ENCODE data around the gene KIAA0319L.

KIAA0319L gene

GRCh38 chr1:35436078-35436477, 121.1 kb downstream of the KIAA0319L start:
- Histone ChIP-seq H3K27ac (ENCODE audit: low read depth, low read length) (no peak overlapping the region), H3K4me3 (ENCODE audit: low read depth in 1 of 5, low read length in 5 of 5) (no peak overlapping the region), H3K36me3 (ENCODE audit: control insufficient read depth in 5 of 5, insufficient read depth in 5 of 5, low read length in 5 of 5) (peaks cover 0 to 88% (median 76%) of the 10 kb centered on the region in 5 donors), H3K4me1 (ENCODE audit: control insufficient read depth in 5 of 5, insufficient read depth in 5 of 5, low read length in 5 of 5) (no peaks in the 10 kb centered on the region), H3K27me3 (ENCODE audit: control insufficient read depth in 5 of 5, insufficient read depth in 4 of 5, low read length in 5 of 5) (no peaks in the 10 kb centered on the region), H3K9me3 (ENCODE audit: control insufficient read depth in 5 of 5, low read length in 5 of 5) (no peaks in the 10 kb centered on the region), H3K9ac (ENCODE audit: low read length in 5 of 5) (no peak overlapping the region)

GRCh38 chr1:35434703-35435102, 122.5 kb downstream of the KIAA0319L start:
- H3K4me1 ChIP-seq (ENCODE audit: control insufficient read depth in 5 of 5, insufficient read depth in 5 of 5, low read length in 5 of 5): no peaks in the 10 kb centered on the region
- peaks cover 0 to 77% (median 67%) of the 10 kb centered on the region in 5 donors for H3K36me3 ChIP-seq (ENCODE audit: control insufficient read depth in 5 of 5, insufficient read depth in 5 of 5, low read length in 5 of 5)
- H3K9ac ChIP-seq (ENCODE audit: low read length in 5 of 5): no peak overlapping the region
- H3K4me3 ChIP-seq (ENCODE audit: low read depth in 1 of 5, low read length in 5 of 5): no peak overlapping the region
- H3K27ac ChIP-seq (ENCODE audit: low read depth, low read length): no peak overlapping the region
- no peaks in the 10 kb centered on the region for H3K9me3 ChIP-seq (ENCODE audit: control insufficient read depth in 5 of 5, low read length in 5 of 5)
- H3K27me3 ChIP-seq (ENCODE audit: control insufficient read depth in 5 of 5, insufficient read depth in 4 of 5, low read length in 5 of 5): no peaks in the 10 kb centered on the region

DNA sequence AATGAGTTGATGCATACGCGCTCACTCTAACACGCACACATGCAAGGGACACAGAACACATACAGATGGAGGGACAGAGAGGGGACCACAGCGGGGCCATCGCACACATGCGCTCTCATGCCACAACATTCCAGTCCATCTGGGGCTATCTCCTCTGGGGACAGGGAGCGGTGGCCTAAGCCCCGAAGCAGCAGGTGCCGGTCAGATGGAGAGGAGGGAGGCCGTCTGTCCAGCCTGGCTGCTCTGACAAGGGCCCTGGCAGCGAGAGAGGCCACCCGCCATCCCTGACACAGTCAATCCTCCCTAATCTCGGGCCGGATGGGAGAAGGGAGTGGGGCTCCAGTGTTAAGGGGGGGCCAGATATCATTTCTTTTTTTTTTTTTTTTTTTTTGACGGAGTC, 123.5 kb downstream of the KIAA0319L start:
- Histone ChIP-seq H3K9ac (ENCODE audit: low read length in 5 of 5) (no peak overlapping the region), H3K27me3 (ENCODE audit: control insufficient read depth in 5 of 5, insufficient read depth in 4 of 5, low read length in 5 of 5) (no peaks in the 10 kb centered on the region), H3K4me3 (ENCODE audit: low read depth in 1 of 5, low read length in 5 of 5) (no peak overlapping the region), H3K27ac (ENCODE audit: low read depth, low read length) (no peak overlapping the region), H3K4me1 (ENCODE audit: control insufficient read depth in 5 of 5, insufficient read depth in 5 of 5, low read length in 5 of 5) (no peaks in the 10 kb centered on the region), H3K36me3 (ENCODE audit: control insufficient read depth in 5 of 5, insufficient read depth in 5 of 5, low read length in 5 of 5) (peaks cover 0 to 69% (median 57%) of the 10 kb centered on the region in 5 donors), H3K9me3 (ENCODE audit: control insufficient read depth in 5 of 5, low read length in 5 of 5) (no peaks in the 10 kb centered on the region)

GRCh38 chr1:35432231-35432630, 125.0 kb downstream of the KIAA0319L start:
- peaks cover 0 to 56% (median 53%) of the 10 kb centered on the region in 5 donors for H3K36me3 ChIP-seq (ENCODE audit: control insufficient read depth in 5 of 5, insufficient read depth in 5 of 5, low read length in 5 of 5)
- H3K9me3 ChIP-seq (ENCODE audit: control insufficient read depth in 5 of 5, low read length in 5 of 5): no peaks in the 10 kb centered on the region
- H3K27ac ChIP-seq (ENCODE audit: low read depth, low read length): no peak overlapping the region
- H3K27me3 ChIP-seq (ENCODE audit: control insufficient read depth in 5 of 5, insufficient read depth in 4 of 5, low read length in 5 of 5): no peaks in the 10 kb centered on the region
- no peak overlapping the region for H3K9ac ChIP-seq (ENCODE audit: low read length in 5 of 5)
- H3K4me1 ChIP-seq (ENCODE audit: control insufficient read depth in 5 of 5, insufficient read depth in 5 of 5, low read length in 5 of 5): no peaks in the 10 kb centered on the region
- no peak overlapping the region for H3K4me3 ChIP-seq (ENCODE audit: low read depth in 1 of 5, low read length in 5 of 5)

DNA sequence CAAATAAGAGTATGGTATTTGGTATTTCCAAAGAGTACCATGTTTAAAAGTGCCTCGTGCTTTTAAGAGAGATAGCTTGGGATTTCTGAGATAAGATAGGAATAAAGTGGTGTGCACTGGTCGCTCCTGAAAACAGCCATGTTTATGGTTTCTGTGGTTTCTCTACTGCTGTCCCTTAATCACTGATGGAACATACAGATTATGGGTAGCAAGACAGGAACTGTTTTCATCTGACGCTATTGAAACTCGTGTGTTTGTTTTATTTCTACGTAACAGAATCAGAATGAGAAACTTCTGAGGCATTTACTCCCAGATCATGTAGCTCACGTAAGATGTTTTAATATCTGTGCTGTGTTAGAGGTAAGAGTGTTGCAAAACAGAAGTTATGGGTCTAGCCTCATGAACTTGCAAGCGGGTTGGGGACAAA, 126.0 kb downstream of the KIAA0319L start:
- Histone ChIP-seq H3K27ac (ENCODE audit: low read depth, low read length) (no peak overlapping the region), H3K4me1 (ENCODE audit: control insufficient read depth in 5 of 5, insufficient read depth in 5 of 5, low read length in 5 of 5) (no peaks in the 10 kb centered on the region), H3K27me3 (ENCODE audit: control insufficient read depth in 5 of 5, insufficient read depth in 4 of 5, low read length in 5 of 5) (no peaks in the 10 kb centered on the region), H3K36me3 (ENCODE audit: control insufficient read depth in 5 of 5, insufficient read depth in 5 of 5, low read length in 5 of 5) (peaks cover 0 to 52% (median 42%) of the 10 kb centered on the region in 5 donors), H3K9ac (ENCODE audit: low read length in 5 of 5) (no peak overlapping the region), H3K4me3 (ENCODE audit: low read depth in 1 of 5, low read length in 5 of 5) (no peak overlapping the region), H3K9me3 (ENCODE audit: control insufficient read depth in 5 of 5, low read length in 5 of 5) (no peaks in the 10 kb centered on the region)

GRCh38 chr1:35430762-35431161, 126.4 kb downstream of the KIAA0319L start:
- Histone ChIP-seq H3K36me3 (ENCODE audit: control insufficient read depth in 5 of 5, insufficient read depth in 5 of 5, low read length in 5 of 5) (peaks cover 0 to 48% (median 38%) of the 10 kb centered on the region in 5 donors), H3K27ac (ENCODE audit: low read depth, low read length) (no peak overlapping the region), H3K27me3 (ENCODE audit: control insufficient read depth in 5 of 5, insufficient read depth in 4 of 5, low read length in 5 of 5) (no peaks in the 10 kb centered on the region), H3K9me3 (ENCODE audit: control insufficient read depth in 5 of 5, low read length in 5 of 5) (no peaks in the 10 kb centered on the region), H3K4me1 (ENCODE audit: control insufficient read depth in 5 of 5, insufficient read depth in 5 of 5, low read length in 5 of 5) (no peaks in the 10 kb centered on the region), H3K9ac (ENCODE audit: low read length in 5 of 5) (no peak overlapping the region), H3K4me3 (ENCODE audit: low read depth in 1 of 5, low read length in 5 of 5) (no peak overlapping the region)

- H3K9me3 ChIP-seq (ENCODE audit: control insufficient read depth in 5 of 5, low read length in 5 of 5): no peaks in the 10 kb centered on the region
- H3K36me3 ChIP-seq (ENCODE audit: control insufficient read depth in 5 of 5, insufficient read depth in 5 of 5, low read length in 5 of 5): peaks cover 0 to 33% (median 18%) of the 10 kb centered on the region in 5 donors
- H3K9ac ChIP-seq (ENCODE audit: low read length in 5 of 5): no peak overlapping the region
- no peak overlapping the region for H3K4me3 ChIP-seq (ENCODE audit: low read depth in 1 of 5, low read length in 5 of 5)
- no peaks in the 10 kb centered on the region for H3K27me3 ChIP-seq (ENCODE audit: control insufficient read depth in 5 of 5, insufficient read depth in 4 of 5, low read length in 5 of 5)
- H3K27ac ChIP-seq (ENCODE audit: low read depth, low read length): no peak overlapping the region
- H3K4me1 ChIP-seq (ENCODE audit: control insufficient read depth in 5 of 5, insufficient read depth in 5 of 5, low read length in 5 of 5): no peaks in the 10 kb centered on the region
These were observed 128.8 kb downstream of the KIAA0319L start for GRCh38 chr1:35428360-35428759.

- Histone ChIP-seq H3K9ac (ENCODE audit: low read length in 5 of 5) (no peak overlapping the region), H3K4me3 (ENCODE audit: low read depth in 1 of 5, low read length in 5 of 5) (no peak overlapping the region), H3K27ac (ENCODE audit: low read depth, low read length) (no peak overlapping the region), H3K27me3 (ENCODE audit: control insufficient read depth in 5 of 5, insufficient read depth in 4 of 5, low read length in 5 of 5) (no peaks in the 10 kb centered on the region), H3K36me3 (ENCODE audit: control insufficient read depth in 5 of 5, insufficient read depth in 5 of 5, low read length in 5 of 5) (peaks cover 0 to 19% (median 7%) of the 10 kb centered on the region in 5 donors), H3K4me1 (ENCODE audit: control insufficient read depth in 5 of 5, insufficient read depth in 5 of 5, low read length in 5 of 5) (no peaks in the 10 kb centered on the region), H3K9me3 (ENCODE audit: control insufficient read depth in 5 of 5, low read length in 5 of 5) (no peaks in the 10 kb centered on the region)
These were observed 131.1 kb downstream of the KIAA0319L start for GRCh38 chr1:35426097-35426586.

- H3K4me3 ChIP-seq (ENCODE audit: low read depth in 1 of 5, low read length in 5 of 5): no peak overlapping the region
- H3K4me1 ChIP-seq (ENCODE audit: control insufficient read depth in 5 of 5, insufficient read depth in 5 of 5, low read length in 5 of 5): peaks cover 0 to 5% (median 0%) of the 10 kb centered on the region in 5 donors
- no peaks in the 10 kb centered on the region for H3K9me3 ChIP-seq (ENCODE audit: control insufficient read depth in 5 of 5, low read length in 5 of 5)
- H3K27ac ChIP-seq (ENCODE audit: low read depth, low read length): no peak overlapping the region
- H3K9ac ChIP-seq (ENCODE audit: low read length in 5 of 5): no peak overlapping the region
- no peaks in the 10 kb centered on the region for H3K27me3 ChIP-seq (ENCODE audit: control insufficient read depth in 5 of 5, insufficient read depth in 4 of 5, low read length in 5 of 5)
- peaks cover 33 to 54% (median 41%) of the 10 kb centered on the region in 5 donors for H3K36me3 ChIP-seq (ENCODE audit: control insufficient read depth in 5 of 5, insufficient read depth in 5 of 5, low read length in 5 of 5)
These were observed 148.3 kb downstream of the KIAA0319L start for GRCh38 chr1:35408925-35409324.

GRCh38 chr1:35407743-35408142, 149.5 kb downstream of the KIAA0319L start:
- no peaks in the 10 kb centered on the region for H3K4me1 ChIP-seq (ENCODE audit: control insufficient read depth in 5 of 5, insufficient read depth in 5 of 5, low read length in 5 of 5)
- no peaks in the 10 kb centered on the region for H3K27me3 ChIP-seq (ENCODE audit: control insufficient read depth in 5 of 5, insufficient read depth in 4 of 5, low read length in 5 of 5)
- H3K4me3 ChIP-seq (ENCODE audit: low read depth in 1 of 5, low read length in 5 of 5): no peak overlapping the region
- H3K9me3 ChIP-seq (ENCODE audit: control insufficient read depth in 5 of 5, low read length in 5 of 5): no peaks in the 10 kb centered on the region
- no peak overlapping the region for H3K27ac ChIP-seq (ENCODE audit: low read depth, low read length)
- peaks cover 33 to 55% (median 41%) of the 10 kb centered on the region in 5 donors for H3K36me3 ChIP-seq (ENCODE audit: control insufficient read depth in 5 of 5, insufficient read depth in 5 of 5, low read length in 5 of 5)
- no peak overlapping the region for H3K9ac ChIP-seq (ENCODE audit: low read length in 5 of 5)
